Astrocyte (in vitro differentiated cells and primary cell): ENCODE data around the gene SURF6.

Source experiments
- CTCF ChIP-seq: IDR thresholded peaks from 2 replicates; pipeline ENCODE4 v1.5.1; 2011; ENCODE audit warnings: low read depth, mild to moderate bottlenecking, inconsistent platforms, low read length, moderate library complexity; ENCODE audit not compliant: insufficient read depth
- EZH2 ChIP-seq: IDR thresholded peaks from 2 replicates; pipeline ENCODE4 v1.6.1; 2012; ENCODE audit warnings: mild to moderate bottlenecking, low read length, inconsistent platforms; ENCODE audit not compliant: insufficient read depth

- TF ChIP-seq CTCF, result no peak
- TF ChIP-seq EZH2, result no peak
These were observed 9.6 kb upstream of the SURF6 start for GRCh38 chr9:133345596-133345995.
